ENCODE measurements around the gene HOXC9.

GRCh38 chr12:53972152-53972702 is 27.7 kb upstream of the HOXC9 start:
- TF ChIP-seq CTCF (IDR thresholded peaks at IDR 0.05) (no peak), POLR2AphosphoS5 (IDR thresholded peaks at IDR 0.05) (no peak), EP300 (IDR thresholded peaks at IDR 0.05) (no peak)

Measured in stomach (tissue), 4 donors.